ENCODE measurements around the gene KLHL29.
"Not testable (repeated sequence)": the region's sequence is repeated elsewhere in the genome, so short reads cannot be mapped to it uniquely, and the experiment has no call there.

The KLHL29 gene

GRCh38 chr2:23734416-23734815 is 349.4 kb downstream of the KLHL29 start:
- in situ Hi-C loops (cut with MboI; ENCODE audit: low sequenced_read_pairs), result no loop called here

GRCh38 chr2:23736783-23737182 is 351.8 kb downstream of the KLHL29 start:
- in situ Hi-C loops (cut with MboI; ENCODE audit: low sequenced_read_pairs), result not testable (repeated sequence)

GRCh38 chr2:23745068-23745725 is 360.2 kb downstream of the KLHL29 start:
- in situ Hi-C loops (cut with MboI; ENCODE audit: low sequenced_read_pairs), result no loop called here

DNA sequence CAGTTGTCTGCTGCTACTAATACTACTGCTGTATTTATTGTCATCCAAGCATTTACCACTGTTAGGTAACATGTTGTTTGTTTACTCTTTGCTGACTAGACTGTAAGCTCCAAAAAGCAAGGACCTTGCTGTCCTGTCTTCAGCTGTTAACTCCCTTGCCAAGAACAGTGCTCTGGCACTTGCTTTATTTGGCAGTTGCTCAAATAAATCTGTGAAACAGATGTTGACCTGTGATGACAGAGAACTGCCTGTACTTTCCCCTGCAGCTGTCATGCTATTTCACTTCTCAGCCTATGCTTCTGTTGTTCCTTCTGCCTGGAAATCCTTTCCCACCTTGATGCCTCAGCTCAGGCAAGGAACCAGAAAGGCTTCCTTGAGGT is 360.7 kb downstream of the KLHL29 start:
- in situ Hi-C loops (cut with MboI; ENCODE audit: low sequenced_read_pairs), result no loop called here

- in situ Hi-C loops (cut with MboI; ENCODE audit: low sequenced_read_pairs), result no loop called here
Measured at GRCh38 chr2:23746141-23746863, 361.3 kb downstream of the KLHL29 start.

DNA sequence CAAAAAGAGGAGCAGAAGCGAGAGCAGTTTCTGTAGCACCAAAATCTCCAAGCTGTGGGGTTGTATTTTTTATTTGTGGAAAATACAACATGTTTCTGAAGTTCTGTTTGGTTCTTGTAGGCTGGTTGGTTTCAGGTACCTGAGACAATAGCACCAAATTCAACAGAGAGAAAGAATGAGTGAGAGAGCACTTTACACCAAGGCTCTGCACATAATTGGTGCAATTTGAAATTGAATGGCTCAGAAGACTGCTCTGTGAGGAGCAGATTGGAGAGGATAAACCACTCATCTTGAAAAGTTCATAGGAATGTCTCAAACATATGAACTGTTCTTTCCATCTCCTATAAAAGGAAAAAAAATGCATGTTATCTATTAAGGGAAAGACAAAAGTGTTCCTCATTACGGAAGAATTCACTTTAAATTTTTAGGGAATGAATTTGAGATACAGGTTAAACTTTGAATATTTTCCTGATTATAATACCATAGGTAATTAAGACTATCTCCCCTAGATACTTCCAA is 366.8 kb downstream of the KLHL29 start:
- in situ Hi-C loops (cut with MboI; ENCODE audit: low sequenced_read_pairs), result no loop called here

- in situ Hi-C loops (cut with MboI; ENCODE audit: low sequenced_read_pairs), result no loop called here
Measured at GRCh38 chr2:23753291-23754010, 368.5 kb downstream of the KLHL29 start.

DNA sequence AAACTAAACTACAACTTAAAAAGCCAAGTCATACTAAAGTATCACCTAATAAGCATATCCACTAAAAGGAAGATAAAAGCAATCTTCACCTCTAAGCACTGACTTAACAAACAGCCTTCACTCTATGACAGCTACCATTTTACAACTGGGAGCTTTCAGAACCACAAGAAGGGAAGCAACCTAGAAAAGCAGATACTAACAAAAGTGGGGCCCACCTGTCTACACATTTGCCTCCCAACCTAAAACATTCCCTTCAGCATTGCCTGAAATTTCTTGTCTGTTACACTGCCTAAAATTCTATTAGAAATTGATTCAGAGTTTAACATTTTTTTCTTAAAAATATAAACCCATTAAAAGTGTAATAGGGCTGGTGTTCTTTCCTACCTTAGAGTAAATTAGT is 370.0 kb downstream of the KLHL29 start:
- in situ Hi-C loops (cut with MboI; ENCODE audit: low sequenced_read_pairs), result no loop called here

DNA sequence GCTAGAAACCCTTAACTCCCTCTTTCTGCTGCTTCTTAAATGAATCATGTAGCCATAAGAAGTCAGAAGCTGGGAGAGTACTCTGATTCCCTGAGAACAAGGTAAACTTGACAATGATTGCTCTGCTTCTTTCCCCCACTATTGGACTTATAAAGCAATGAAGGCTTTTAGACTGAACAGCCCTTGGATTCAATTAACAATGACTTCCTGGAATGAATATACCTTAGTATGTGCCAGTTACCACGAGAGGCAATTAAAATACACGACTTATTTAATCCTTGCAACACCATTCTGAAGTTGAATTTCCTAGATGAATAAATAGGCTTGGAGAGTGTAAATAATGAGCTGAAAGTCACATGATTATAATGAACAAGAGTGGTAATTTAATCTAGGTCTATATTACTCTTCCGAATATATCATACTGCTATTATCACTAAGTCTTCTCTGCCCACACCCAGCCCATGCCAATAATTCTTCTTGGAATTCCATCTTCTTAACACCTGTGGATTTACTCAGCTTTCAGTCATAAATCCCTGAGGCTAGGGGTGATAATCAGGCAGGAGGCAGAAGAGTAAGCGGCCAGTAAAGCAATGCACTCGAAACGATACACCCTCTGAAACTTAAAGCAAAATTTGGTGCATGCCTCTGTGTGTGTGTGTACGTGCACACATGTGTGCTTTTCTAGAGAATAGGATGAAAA is 371.8 kb downstream of the KLHL29 start:
- in situ Hi-C loops (cut with MboI; ENCODE audit: low sequenced_read_pairs), result no loop called here

GRCh38 chr2:23757686-23758433 is 372.9 kb downstream of the KLHL29 start:
- in situ Hi-C loops (cut with MboI; ENCODE audit: low sequenced_read_pairs), result no loop called here
